Thoracic aorta (tissue), 2 donors: ENCODE data around the gene ZNF629. TPM values are rescaled to one million over a fixed set of nuclear protein-coding genes. Genes with fewer than 3 reads are reported as not detected.
A peak's percentile ranks its signal among the peaks of the same experiment; 100 is the strongest.

ENCODE experiments used
- ATAC-seq: fragments of 150-250 bp; one replicate; pipeline ENCODE4 v1.8.0; 2017; ENCODE audit warnings: low read depth; ENCODE audit not compliant: insufficient number of reproducible peaks, low FRiP score
- DNase-seq: peaks from one replicate; pipeline ENCODE4 v3.0.0-alpha.2; 2020; ENCODE audit warnings: low spot score
- H3K27ac ChIP-seq, 2 donors: fragments of 200-600 bp; sonication (generic); 1 replicate in 1 of 2; 2 replicates in 1 of 2; pipeline ENCODE4 v1.5.1; 2016; ENCODE audit warnings: mild to moderate bottlenecking in 2 of 2, moderate library complexity in 2 of 2
- H3K27me3 ChIP-seq: fragments of 200-600 bp; sonication (generic); replicated peaks from 2 replicates; pipeline ENCODE4 v1.6.0; 2016; ENCODE audit warnings: mild to moderate bottlenecking; ENCODE audit not compliant: insufficient read depth
- H3K36me3 ChIP-seq: fragments of 200-600 bp; sonication (generic); one replicate; pipeline ENCODE4 v1.5.1; 2016
- H3K4me1 ChIP-seq, 2 donors: fragments of 200-600 bp; sonication (generic); 1 replicate in 1 of 2; 2 replicates in 1 of 2; pipeline versions ENCODE4 v1.5.1 to v1.6.0; 2016; ENCODE audit warnings: low read depth in 2 of 2, mild to moderate bottlenecking in 1 of 2; ENCODE audit not compliant: control insufficient read depth in 1 of 2
- H3K4me3 ChIP-seq: fragments of 200-600 bp; sonication (generic); 2 replicates; pipeline ENCODE4 v1.5.1; 2016; ENCODE audit warnings: mild to moderate bottlenecking
- H3K9me3 ChIP-seq: fragments of 200-600 bp; sonication (generic); 2 replicates; pipeline ENCODE4 v1.5.1; 2016
- CTCF ChIP-seq: fragments of 200-600 bp; sonication (generic); IDR thresholded peaks from one replicate; pipeline ENCODE4 v1.5.1; 2019; ENCODE audit warnings: antibody characterized with exemption
- total RNA-seq, 2 donors: library from RNA; depleted of rRNA; stranded (reverse); fragments of >200 nt; gene quantifications; one replicate each; pipeline versions ENCODE4 v1.1.0 to v1.2.3, GENCODE V29; 2016

The ZNF629 gene
- total RNA-seq, 2 donors from 2014 or later, result 10.7 to 18.8 TPM

- peaks cover 13 to 23% of the 10 kb centered on the region in 2 donors for H3K4me1 ChIP-seq
Measured at GRCh38 chr16:30741461-30741914, 45.5 kb downstream of the ZNF629 start.

GRCh38 chr16:30740364-30741251, 46.4 kb downstream of the ZNF629 start:
- no peak for TF ChIP-seq CTCF
- Histone ChIP-seq H3K4me1 (peaks cover 13 to 23% of the 10 kb centered on the region in 2 donors), H3K36me3 (peaks cover 40% of the 10 kb centered on the region), H3K27me3 (no peaks in the 10 kb centered on the region), H3K9me3 (no peaks in the 10 kb centered on the region), H3K27ac (peak overlapping the region; percentile 72 to 78), H3K4me3 (peak overlapping the region; percentile 35)
- ATAC-seq, result peak; percentile 64
- DNase-seq, result peak; percentile 55

More at GRCh38 chr16:30741461-30741914, 45.5 kb downstream of the ZNF629 start:
- Histone ChIP-seq H3K27ac (peak overlapping the region; percentile 72 to 78), H3K9me3 (no peaks in the 10 kb centered on the region), H3K27me3 (no peaks in the 10 kb centered on the region), H3K4me3 (no peak overlapping the region), H3K36me3 (peaks cover 31% of the 10 kb centered on the region)
- no peak for DNase-seq
- no peak for TF ChIP-seq CTCF
- peak; percentile 49 for ATAC-seq

GRCh38 chr16:30738984-30739951, 47.7 kb downstream of the ZNF629 start:
- Histone ChIP-seq H3K27ac (peak overlapping the region; percentile 52 to 78), H3K4me3 (no peak overlapping the region), H3K4me1 (peaks cover 13 to 23% of the 10 kb centered on the region in 2 donors), H3K9me3 (no peaks in the 10 kb centered on the region), H3K27me3 (no peaks in the 10 kb centered on the region), H3K36me3 (peaks cover 50% of the 10 kb centered on the region)
- ATAC-seq (no peak), DNase-seq (no peak)
- TF ChIP-seq CTCF, result no peak

- Histone ChIP-seq H3K27ac (no peak overlapping the region), H3K36me3 (peaks cover 62% of the 10 kb centered on the region), H3K9me3 (no peaks in the 10 kb centered on the region), H3K27me3 (no peaks in the 10 kb centered on the region), H3K4me3 (no peak overlapping the region), H3K4me1 (peaks cover 13 to 23% of the 10 kb centered on the region in 2 donors)
- ATAC-seq, result no peak
- no peak for TF ChIP-seq CTCF
- no peak for DNase-seq
Measured at GRCh38 chr16:30737794-30738648, 49.0 kb downstream of the ZNF629 start.
